Gastroesophageal sphincter (tissue), 4 donors: ENCODE results near the gene SAMD4A. TPM values are rescaled to one million over a fixed set of nuclear protein-coding genes. Genes with fewer than 3 reads are reported as not detected.

Experiments used
- ATAC-seq: fragments of 150-250 bp; one replicate; pipeline ENCODE4 v1.9.1; 2016; ENCODE audit warnings: mild to moderate bottlenecking, moderate library complexity
- H3K27ac ChIP-seq, 4 donors: fragments of 200-600 bp; sonication (generic) in 3 of 4; 1 replicate in 3 of 4; 2 replicates in 1 of 4; pipeline ENCODE4 v1.5.1; 2016 to 2019
- H3K27me3 ChIP-seq: fragments of 200-600 bp; sonication (generic); one replicate; pipeline ENCODE4 v1.5.1; 2019
- H3K36me3 ChIP-seq, 2 donors: fragments of 200-600 bp; sonication (generic); one replicate each; pipeline ENCODE4 v1.5.1; 2019; ENCODE audit warnings: control low read depth in 1 of 2
- H3K4me1 ChIP-seq, 3 donors: fragments of 200-600 bp; sonication (generic); 1 replicate in 2 of 3; 2 replicates in 1 of 3; pipeline ENCODE4 v1.5.1; 2016 to 2019; ENCODE audit warnings: control low read depth in 2 of 3
- H3K4me3 ChIP-seq, 2 donors: fragments of 200-600 bp; sonication (generic); one replicate each; pipeline ENCODE4 v1.5.1; 2019; ENCODE audit warnings: mild to moderate bottlenecking in 1 of 2, moderate library complexity in 1 of 2
- H3K9me3 ChIP-seq, 3 donors: fragments of 200-600 bp; sonication (generic); one replicate each; pipeline ENCODE4 v1.5.1; 2017 to 2019; ENCODE audit warnings: control low read depth in 2 of 3
- EP300 ChIP-seq: sonication (generic); formaldehyde crosslinking; IDR thresholded peaks from one replicate; pipeline ENCODE4 v1.6.1; 2017; ENCODE audit warnings: antibody characterized with exemption, mild to moderate bottlenecking
- POLR2A ChIP-seq, 2 donors: fragments of 450-650 bp; IDR thresholded peaks; one replicate each; pipeline ENCODE4 v1.6.1; 2017; ENCODE audit warnings: antibody characterized with exemption in 2 of 2, mild to moderate bottlenecking in 2 of 2, moderate library complexity in 1 of 2
- POLR2AphosphoS5 ChIP-seq: sonication (generic); formaldehyde crosslinking; IDR thresholded peaks from one replicate; pipeline ENCODE4 v1.6.1; 2017; ENCODE audit warnings: antibody characterized with exemption
- WGBS, 2 donors: methylation state at CpG; one replicate each; pipeline ENCODE4 v1.1.5; 2018; ENCODE audit warnings: low coverage in 1 of 2; 5-methylcytosine and 5-hydroxymethylcytosine counted together
- total RNA-seq, 4 donors: library from RNA; depleted of rRNA; stranded (reverse); fragments of >200 nt; gene quantifications; one replicate each; pipeline ENCODE4 v1.1.0, GENCODE V29; 2016
- TF ChIP-seq, protein P1 (sequence below), 4 experiments: fragments of 200-600 bp in 2 of 4; fragments of 450-650 bp in 2 of 4; sonication (generic) in 1 of 4; IDR thresholded peaks; one replicate each; pipeline ENCODE4 v1.5.1; 2017 to 2019; ENCODE audit warnings: antibody characterized with exemption in 4 of 4, mild to moderate bottlenecking in 2 of 4, moderate library complexity in 2 of 4

SAMD4A gene
- total RNA-seq, 4 donors from 2014 or later, result 65.2 to 163 (median 89.7) TPM

DNA sequence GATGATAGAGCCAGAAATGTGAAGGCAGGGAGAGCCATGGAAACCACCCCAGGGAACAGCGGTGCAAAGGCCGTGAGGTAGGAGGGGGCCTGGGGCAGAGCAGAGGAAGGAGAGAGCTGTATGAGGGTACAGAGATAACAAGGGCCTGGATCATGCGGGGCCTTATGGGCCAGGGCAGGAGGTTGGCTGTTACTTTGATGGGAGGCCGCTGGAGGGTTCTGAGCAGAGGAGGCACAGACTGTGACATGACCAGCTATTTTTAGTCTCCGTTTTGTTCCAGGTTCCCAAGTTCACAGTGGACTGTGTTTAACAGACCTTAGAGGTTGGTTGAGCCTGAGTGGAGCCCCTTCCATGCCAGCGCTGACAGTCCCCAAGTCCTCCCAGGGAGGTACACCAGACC, 217.1 kb downstream of the SAMD4A start:
- Histone ChIP-seq H3K4me1 (no peaks in the 10 kb centered on the region), H3K27ac (no peak overlapping the region), H3K4me3 (no peak overlapping the region), H3K9me3 (no peaks in the 10 kb centered on the region), H3K27me3 (no peaks in the 10 kb centered on the region), H3K36me3 (peaks cover 0 to 100% of the 10 kb centered on the region in 2 donors)
- TF ChIP-seq EP300 (no peak), POLR2AphosphoS5 (no peak), POLR2A (IDR thresholded peaks at IDR 0.05) (no peak)
- TF ChIP-seq, protein P1, sequence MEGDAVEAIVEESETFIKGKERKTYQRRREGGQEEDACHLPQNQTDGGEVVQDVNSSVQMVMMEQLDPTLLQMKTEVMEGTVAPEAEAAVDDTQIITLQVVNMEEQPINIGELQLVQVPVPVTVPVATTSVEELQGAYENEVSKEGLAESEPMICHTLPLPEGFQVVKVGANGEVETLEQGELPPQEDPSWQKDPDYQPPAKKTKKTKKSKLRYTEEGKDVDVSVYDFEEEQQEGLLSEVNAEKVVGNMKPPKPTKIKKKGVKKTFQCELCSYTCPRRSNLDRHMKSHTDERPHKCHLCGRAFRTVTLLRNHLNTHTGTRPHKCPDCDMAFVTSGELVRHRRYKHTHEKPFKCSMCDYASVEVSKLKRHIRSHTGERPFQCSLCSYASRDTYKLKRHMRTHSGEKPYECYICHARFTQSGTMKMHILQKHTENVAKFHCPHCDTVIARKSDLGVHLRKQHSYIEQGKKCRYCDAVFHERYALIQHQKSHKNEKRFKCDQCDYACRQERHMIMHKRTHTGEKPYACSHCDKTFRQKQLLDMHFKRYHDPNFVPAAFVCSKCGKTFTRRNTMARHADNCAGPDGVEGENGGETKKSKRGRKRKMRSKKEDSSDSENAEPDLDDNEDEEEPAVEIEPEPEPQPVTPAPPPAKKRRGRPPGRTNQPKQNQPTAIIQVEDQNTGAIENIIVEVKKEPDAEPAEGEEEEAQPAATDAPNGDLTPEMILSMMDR (IDR thresholded peaks at IDR 0.05), result no peak
- WGBS, 2 donors, result 91 to 100% methylated on average over 3 to 4 of the region's 6 CpGs
- ATAC-seq, result no peak

DNA sequence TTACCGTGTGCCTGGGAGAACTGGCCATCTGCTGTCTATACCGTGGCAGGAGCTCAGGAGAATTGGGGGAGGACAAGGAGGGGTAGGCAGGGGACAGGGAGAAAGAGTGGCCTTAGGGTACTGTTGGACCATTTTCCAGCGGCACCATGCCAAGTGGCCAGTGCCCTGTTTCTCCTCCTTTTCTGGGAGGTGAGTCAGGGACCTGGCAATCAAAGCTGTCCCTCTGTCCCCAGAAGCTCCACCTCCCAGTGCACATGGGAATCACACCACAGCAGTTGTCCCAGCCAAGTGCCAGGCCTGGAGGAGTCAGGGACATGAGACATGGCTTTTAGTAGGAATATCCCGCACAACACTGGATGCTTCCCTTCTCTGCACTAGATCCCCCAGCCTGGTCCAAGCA, 217.7 kb downstream of the SAMD4A start:
- no peak overlapping the region for H3K27ac ChIP-seq
- no peak for ATAC-seq
- no peaks in the 10 kb centered on the region for H3K9me3 ChIP-seq
- no peaks in the 10 kb centered on the region for H3K27me3 ChIP-seq
- H3K36me3 ChIP-seq, result peaks cover 0 to 100% of the 10 kb centered on the region in 2 donors
- WGBS, 2 donors, result 86% methylated on average over 1 of the region's 4 CpGs; no CpG with 5 or more reads in 1 of the 2 donors
- TF ChIP-seq EP300 (no peak), POLR2A (IDR thresholded peaks at IDR 0.05) (no peak), POLR2AphosphoS5 (no peak)
- TF ChIP-seq, protein P1 (IDR thresholded peaks at IDR 0.05), result no peak
- no peak overlapping the region for H3K4me3 ChIP-seq
- no peaks in the 10 kb centered on the region for H3K4me1 ChIP-seq

DNA sequence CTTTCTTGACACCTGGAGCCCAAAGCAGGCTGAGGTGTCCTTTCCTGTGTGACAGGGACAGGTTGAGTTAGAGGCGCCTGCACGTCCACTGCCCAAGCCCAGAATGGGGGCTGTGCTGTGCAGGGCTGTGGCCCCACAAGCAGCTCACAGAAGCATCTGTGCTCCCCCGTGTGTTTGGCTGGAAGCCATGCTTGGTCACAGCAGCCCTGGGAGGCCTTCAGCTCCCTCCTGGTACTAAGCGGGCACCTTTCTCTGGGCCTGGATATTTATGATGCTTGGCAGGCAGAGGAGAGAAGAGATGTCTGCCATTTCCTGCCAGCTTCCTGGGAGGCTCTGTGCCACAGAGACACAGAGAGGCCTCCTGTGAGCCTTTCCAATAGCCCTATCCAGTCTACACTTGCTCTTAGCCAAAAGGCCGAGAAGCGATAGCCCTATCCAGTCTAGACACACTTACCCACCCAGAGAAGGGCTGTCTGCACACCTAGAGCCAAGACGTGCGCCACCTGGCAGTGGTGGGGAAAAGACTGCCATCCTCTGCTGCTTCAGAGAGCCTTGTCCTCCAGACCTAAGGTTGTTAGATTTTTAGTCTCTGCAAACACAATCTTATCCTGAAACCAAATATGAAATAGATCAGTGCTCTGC, 218.3 kb downstream of the SAMD4A start:
- Histone ChIP-seq H3K9me3 (no peaks in the 10 kb centered on the region), H3K4me1 (no peaks in the 10 kb centered on the region), H3K4me3 (no peak overlapping the region), H3K36me3 (peaks cover 0 to 100% of the 10 kb centered on the region in 2 donors), H3K27me3 (no peaks in the 10 kb centered on the region), H3K27ac (no peak overlapping the region)
- 73 to 80% methylated on average over 1 to 2 of the region's 8 CpGs for WGBS, 2 donors
- no peak for ATAC-seq
- TF ChIP-seq, protein P1 (IDR thresholded peaks at IDR 0.05), result no peak
- TF ChIP-seq POLR2AphosphoS5 (no peak), POLR2A (IDR thresholded peaks at IDR 0.05) (no peak), EP300 (no peak)

DNA sequence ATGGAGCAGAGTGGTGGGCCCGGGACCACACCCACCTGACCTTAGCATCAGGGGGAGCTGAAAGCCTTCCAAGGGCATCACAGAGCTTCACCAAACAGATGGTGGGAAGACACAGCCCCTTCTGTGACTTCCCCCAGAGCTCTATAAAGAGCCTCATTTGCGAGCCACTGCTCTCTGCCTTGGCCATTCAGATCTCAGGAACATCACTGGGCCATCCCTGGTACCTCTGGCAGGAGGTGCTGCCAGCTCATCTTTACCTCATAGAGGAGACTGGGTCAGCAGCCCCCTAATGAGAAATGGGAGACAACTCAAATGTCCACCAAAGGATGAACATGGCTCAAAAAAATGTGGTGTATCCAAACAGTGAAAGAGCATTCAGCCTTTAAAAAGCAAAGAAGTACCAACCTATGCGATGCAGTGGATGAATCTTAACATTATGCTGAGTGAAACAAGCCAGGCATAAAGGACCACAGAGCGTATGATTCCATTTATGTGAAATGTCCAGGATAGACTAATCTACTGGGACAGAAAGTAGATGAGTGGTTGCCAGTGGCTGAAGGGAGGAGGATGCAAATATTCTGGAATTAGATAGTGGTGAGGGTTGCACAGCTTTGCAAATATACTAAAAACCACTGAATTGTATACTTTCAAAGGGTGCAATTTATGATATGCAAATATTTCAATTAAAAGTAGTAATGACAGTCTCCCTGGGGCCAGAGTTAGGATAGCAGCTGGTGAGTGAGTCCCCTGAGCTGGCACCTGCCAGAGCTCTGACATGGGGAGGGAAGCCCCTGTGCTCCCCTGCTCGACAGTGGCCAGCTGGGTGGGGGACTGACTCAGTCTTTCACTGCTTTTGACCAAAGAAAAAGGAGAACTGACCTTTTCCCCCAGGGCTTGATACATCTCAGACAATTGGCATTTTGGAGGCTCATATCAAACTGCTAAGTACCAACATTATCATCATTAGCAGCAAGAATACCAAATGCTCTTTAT, 219.1 kb downstream of the SAMD4A start:
- H3K4me3 ChIP-seq, result no peak overlapping the region
- H3K36me3 ChIP-seq, result peaks cover 0 to 100% of the 10 kb centered on the region in 2 donors
- H3K9me3 ChIP-seq, result no peaks in the 10 kb centered on the region
- WGBS, 2 donors, result 82 to 92% methylated on average over 2 of the region's 5 CpGs
- no peaks in the 10 kb centered on the region for H3K27me3 ChIP-seq
- no peaks in the 10 kb centered on the region for H3K4me1 ChIP-seq
- TF ChIP-seq EP300 (no peak), POLR2AphosphoS5 (no peak), POLR2A (IDR thresholded peaks at IDR 0.05) (no peak)
- TF ChIP-seq, protein P1 (IDR thresholded peaks at IDR 0.05), result no peak
- ATAC-seq, result no peak
- no peak overlapping the region for H3K27ac ChIP-seq
